Left lung (tissue), 10 donors: ENCODE measurements around the gene FBXL7. TPM values are rescaled to one million over a fixed set of nuclear protein-coding genes. Genes with fewer than 3 reads are reported as not detected.

Experiments used
- ATAC-seq: fragments of 200-7000 bp; cut with Tn5 transposase; one replicate; pipeline ENCODE4 v1.9.1; 2020; ENCODE audit warnings: moderate library complexity
- DNase-seq, 4 donors: peaks; one replicate each; pipeline ENCODE4 v3.0.0-alpha.2; 2013 to 2020
- H3K27ac ChIP-seq, 2 donors: fragments of 200-600 bp; sonication (generic) in 1 of 2; one replicate each; pipeline versions ENCODE4 v1.5.0 to v1.8.0; 2020 to 2021
- H3K27me3 ChIP-seq, 2 donors: fragments of 200-600 bp; sonication (generic) in 1 of 2; one replicate each; pipeline versions ENCODE4 v1.5.0 to v1.8.0; 2020 to 2021
- H3K36me3 ChIP-seq, 2 donors: fragments of 200-600 bp; sonication (generic) in 1 of 2; one replicate each; pipeline versions ENCODE4 v1.5.0 to v1.8.0; 2020 to 2021
- H3K4me1 ChIP-seq, 2 donors: fragments of 200-600 bp; one replicate each; pipeline ENCODE4 v1.8.0; 2021
- H3K4me3 ChIP-seq, 2 donors: fragments of 200-600 bp; sonication (generic) in 1 of 2; one replicate each; pipeline versions ENCODE4 v1.5.0 to v1.8.0; 2020 to 2021; ENCODE audit warnings: mild to moderate bottlenecking in 1 of 2
- H3K9me3 ChIP-seq, 2 donors: fragments of 200-600 bp; sonication (generic) in 1 of 2; one replicate each; pipeline versions ENCODE4 v1.5.0 to v1.8.0; 2020 to 2021
- CTCF ChIP-seq, 2 donors: fragments of 200-600 bp; sonication (generic) in 1 of 2; IDR thresholded peaks; one replicate each; pipeline versions ENCODE4 v1.5.0 to v1.8.0; 2021; ENCODE audit warnings: antibody characterized with exemption in 2 of 2
- intact Hi-C, 2 donors: fragments of 100-400 bp; cut with DNase I; formaldehyde crosslinking; loops; one replicate each; pipeline versions ENCODE4 v1.11.2 to v1.14.2; 2022
- polyA plus RNA-seq, 6 donors: library from polyadenylated mRNA; unstranded; fragments of 120-200 nt; gene quantifications; one replicate each; pipeline ENCODE4 v1.2.1, GENCODE V29; 2013; ENCODE audit not compliant: insufficient read length in 6 of 6
- total RNA-seq, 2 donors: library from RNA; stranded (reverse); fragmentation: NEBNext Ultra II Directional; extraction: Animal tissue kit (Norgen Biotek cat#: 25700); gene quantifications; one replicate each; pipeline ENCODE4 v1.2.1, GENCODE V29; 2021
- donor health status: DM: no; HTN: yes; CAD: no.
- donor health status: DM: no; HTN: no; CAD: no.

FBXL7 gene
- total and polyA plus RNA-seq, 8 donors = 12.0 to 32.4 (median 28.1) TPM

GRCh38 chr5:15566789-15567188, 66.8 kb downstream of the FBXL7 start:
- no peak for DNase-seq
- Histone ChIP-seq H3K4me3 (no peak overlapping the region), H3K36me3 (no peaks in the 10 kb centered on the region), H3K9me3 (peaks cover 0 to 3% of the 10 kb centered on the region in 2 donors), H3K27ac (no peak overlapping the region), H3K4me1 (no peaks in the 10 kb centered on the region), H3K27me3 (no peaks in the 10 kb centered on the region)
- no peak for ATAC-seq
- no peak for TF ChIP-seq CTCF (IDR thresholded peaks at IDR 0.05)
- intact Hi-C loops = no loop called here

GRCh38 chr5:15570491-15570890, 70.5 kb downstream of the FBXL7 start:
- Histone ChIP-seq H3K27ac (no peak overlapping the region), H3K27me3 (no peaks in the 10 kb centered on the region), H3K4me1 (no peaks in the 10 kb centered on the region), H3K36me3 (no peaks in the 10 kb centered on the region), H3K4me3 (no peak overlapping the region), H3K9me3 (peaks cover 0 to 2% of the 10 kb centered on the region in 2 donors)
- intact Hi-C loops = no loop called here
- TF ChIP-seq CTCF (IDR thresholded peaks at IDR 0.05) = no peak
- ATAC-seq (no peak), DNase-seq (no peak)

- no peak for DNase-seq
- Histone ChIP-seq H3K36me3 (no peaks in the 10 kb centered on the region), H3K4me1 (no peaks in the 10 kb centered on the region)
Measured at GRCh38 chr5:15571081-15571480, 71.1 kb downstream of the FBXL7 start.

GRCh38 chr5:15571618-15572017, 71.6 kb downstream of the FBXL7 start:
- Histone ChIP-seq H3K9me3 (peaks cover 0 to 2% of the 10 kb centered on the region in 2 donors), H3K27me3 (no peaks in the 10 kb centered on the region), H3K36me3 (no peaks in the 10 kb centered on the region), H3K27ac (no peak overlapping the region), H3K4me3 (no peak overlapping the region), H3K4me1 (no peaks in the 10 kb centered on the region)
- DNase-seq = no peak
- TF ChIP-seq CTCF (IDR thresholded peaks at IDR 0.05) = no peak
- no peak for ATAC-seq
- intact Hi-C loops = no loop called here

More at GRCh38 chr5:15571081-15571480, 71.1 kb downstream of the FBXL7 start:
- H3K27ac ChIP-seq = no peak overlapping the region
- H3K9me3 ChIP-seq = peaks cover 0 to 2% of the 10 kb centered on the region in 2 donors
- intact Hi-C loops = no loop called here
- no peaks in the 10 kb centered on the region for H3K27me3 ChIP-seq
- TF ChIP-seq CTCF (IDR thresholded peaks at IDR 0.05) = no peak
- ATAC-seq = no peak
- H3K4me3 ChIP-seq = no peak overlapping the region

GRCh38 chr5:15573590-15573989, 73.6 kb downstream of the FBXL7 start:
- no peak overlapping the region for H3K4me3 ChIP-seq
- no peaks in the 10 kb centered on the region for H3K27me3 ChIP-seq
- peaks cover 0 to 2% of the 10 kb centered on the region in 2 donors for H3K9me3 ChIP-seq
- no peak for TF ChIP-seq CTCF (IDR thresholded peaks at IDR 0.05)
- no peaks in the 10 kb centered on the region for H3K4me1 ChIP-seq
- ATAC-seq = no peak
- no peak overlapping the region for H3K27ac ChIP-seq
- DNase-seq = no peak
- intact Hi-C loops = no loop called here
- H3K36me3 ChIP-seq = no peaks in the 10 kb centered on the region
